ENCODE data around the gene COPS3.

DNA sequence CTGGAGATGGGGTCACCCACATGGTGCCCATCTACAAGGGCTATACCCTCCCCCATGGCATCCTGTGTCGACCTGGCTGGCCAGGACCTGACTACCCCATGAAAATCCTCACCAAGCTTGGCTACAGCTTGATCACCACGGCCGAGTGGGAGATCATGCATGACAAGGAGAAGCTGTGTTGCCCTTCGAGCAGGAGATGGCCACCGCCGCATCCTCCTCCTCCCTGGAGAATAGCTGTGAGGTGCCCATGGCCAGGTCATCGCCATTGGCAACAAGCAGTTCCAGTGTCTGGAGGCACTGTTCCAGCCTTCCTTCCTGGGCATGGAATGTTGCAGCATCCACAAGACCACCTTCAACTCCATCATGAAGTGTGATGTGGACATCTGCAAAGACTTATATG lies 38.8 kb downstream of the COPS3 start:
- TF ChIP-seq POLR2A (IDR thresholded peaks at IDR 0.05; ENCODE audit: low read depth), result no peak
- no peak for TF ChIP-seq POLR2AphosphoS5 (IDR thresholded peaks at IDR 0.05)

Measured in esophagus muscularis mucosa (tissue), 2 donors.